Stimulated activated naive CD4-positive, alpha-beta T cell (primary cell): Measurements from ENCODE around the gene PARVA.

ENCODE experiments used
- DNase-seq, 6 experiments: peaks; one replicate each; lab custom pipeline; 2025; lab: John Stamatoyannopoulos, UW

PARVA gene

GRCh38 chr11:12459865-12460444 lies 82.6 kb downstream of the PARVA start:
- DNase-seq: no peak

GRCh38 chr11:12460466-12460865 lies 83.1 kb downstream of the PARVA start:
- no peak for DNase-seq

GRCh38 chr11:12461516-12461915 lies 84.1 kb downstream of the PARVA start:
- DNase-seq: no peak

- DNase-seq: no peak
Measured at GRCh38 chr11:12464303-12464702, 86.9 kb downstream of the PARVA start.

GRCh38 chr11:12465332-12465731 lies 88.0 kb downstream of the PARVA start:
- no peak for DNase-seq

- DNase-seq: no peak
Measured at GRCh38 chr11:12467610-12468009, 90.2 kb downstream of the PARVA start.

- no peak for DNase-seq
Measured at GRCh38 chr11:12469451-12469850, 92.1 kb downstream of the PARVA start.

- no peak for DNase-seq
Measured at GRCh38 chr11:12470236-12470635, 92.9 kb downstream of the PARVA start.

GRCh38 chr11:12472401-12473005 lies 95.1 kb downstream of the PARVA start:
- DNase-seq: no peak

GRCh38 chr11:12473381-12473780 lies 96.0 kb downstream of the PARVA start:
- DNase-seq: no peak

- DNase-seq: no peak
Measured at GRCh38 chr11:12474871-12475270, 97.5 kb downstream of the PARVA start.

GRCh38 chr11:12478743-12479142 lies 101.4 kb downstream of the PARVA start:
- DNase-seq: no peak

- no peak for DNase-seq
Measured at GRCh38 chr11:12480401-12480800, 103.0 kb downstream of the PARVA start.

- no peak for DNase-seq
Measured at GRCh38 chr11:12482839-12483238, 105.5 kb downstream of the PARVA start.

GRCh38 chr11:12483604-12484003 lies 106.2 kb downstream of the PARVA start:
- DNase-seq: no peak

GRCh38 chr11:12485328-12485727 lies 108.0 kb downstream of the PARVA start:
- DNase-seq: no peak

- DNase-seq: no peak
Measured at GRCh38 chr11:12489246-12489772, 111.9 kb downstream of the PARVA start.

- DNase-seq: no peak
Measured at GRCh38 chr11:12494699-12495098, 117.3 kb downstream of the PARVA start.

- DNase-seq: no peak
Measured at GRCh38 chr11:12496181-12497025, 119.0 kb downstream of the PARVA start.

- DNase-seq: no peak
Measured at GRCh38 chr11:12497431-12497830, 120.1 kb downstream of the PARVA start.

GRCh38 chr11:12499071-12499470 lies 121.7 kb downstream of the PARVA start:
- no peak for DNase-seq

- no peak for DNase-seq
Measured at GRCh38 chr11:12502046-12502445, 124.7 kb downstream of the PARVA start.

GRCh38 chr11:12503039-12503484 lies 125.7 kb downstream of the PARVA start:
- no peak for DNase-seq
